ENCODE measurements around the gene PDZD8. TPM values are rescaled to one million over a fixed set of nuclear protein-coding genes. Genes with fewer than 3 reads are reported as not detected.

PDZD8 gene
- polyA plus RNA-seq, 1 donor from 2014 or later = 16.3 TPM

- Histone ChIP-seq H3F3A (ENCODE audit: insufficient read depth, low read length, poor library complexity, severe bottlenecking) (no peaks in the 10 kb centered on the region), H3K9ac (ENCODE audit: low read length) (no peak overlapping the region), H3K27ac (ENCODE audit: low read length) (no peak overlapping the region), H3K9me3 (ENCODE audit: low read length) (no peaks in the 10 kb centered on the region), H3K9me2 (ENCODE audit: insufficient read depth, low read length) (no peaks in the 10 kb centered on the region), H3K4me3 (ENCODE audit: low read length) (no peak overlapping the region), H3K4me2 (ENCODE audit: low read length) (no peak overlapping the region), H3K79me2 (replicated peaks; ENCODE audit: insufficient read depth, low read length) (peaks cover 73% of the 10 kb centered on the region), H2AFZ (ENCODE audit: low read depth, low read length) (no peak overlapping the region), H3K27me3 (ENCODE audit: insufficient read depth, low read depth, low read length) (no peaks in the 10 kb centered on the region), H3K36me3 (ENCODE audit: insufficient read depth, low read length) (no peaks in the 10 kb centered on the region), H4K20me1 (ENCODE audit: insufficient read depth) (no peaks in the 10 kb centered on the region)
- TF ChIP-seq EZH2 (IDR thresholded peaks at IDR 0.05; ENCODE audit: borderline replicate concordance, insufficient read depth, low read length, poor library complexity, severe bottlenecking) (no peak), MXI1 (conservative IDR thresholded peaks at IDR 0.05; ENCODE audit: poor library complexity, severe bottlenecking) (no peak), REST (IDR thresholded peaks at IDR 0.05; ENCODE audit: borderline replicate concordance) (no peak), POLR2AphosphoS5 (IDR thresholded peaks at IDR 0.05) (no peak), EP300 (conservative IDR thresholded peaks at IDR 0.05; ENCODE audit: poor library complexity, severe bottlenecking) (no peak), TAF1 (IDR thresholded peaks at IDR 0.05; ENCODE audit: low read depth) (no peak), RAD21 (conservative IDR thresholded peaks at IDR 0.05) (no peak), SMC3 (conservative IDR thresholded peaks at IDR 0.05; ENCODE audit: poor library complexity) (no peak)
- TF ChIP-seq, protein P1, sequence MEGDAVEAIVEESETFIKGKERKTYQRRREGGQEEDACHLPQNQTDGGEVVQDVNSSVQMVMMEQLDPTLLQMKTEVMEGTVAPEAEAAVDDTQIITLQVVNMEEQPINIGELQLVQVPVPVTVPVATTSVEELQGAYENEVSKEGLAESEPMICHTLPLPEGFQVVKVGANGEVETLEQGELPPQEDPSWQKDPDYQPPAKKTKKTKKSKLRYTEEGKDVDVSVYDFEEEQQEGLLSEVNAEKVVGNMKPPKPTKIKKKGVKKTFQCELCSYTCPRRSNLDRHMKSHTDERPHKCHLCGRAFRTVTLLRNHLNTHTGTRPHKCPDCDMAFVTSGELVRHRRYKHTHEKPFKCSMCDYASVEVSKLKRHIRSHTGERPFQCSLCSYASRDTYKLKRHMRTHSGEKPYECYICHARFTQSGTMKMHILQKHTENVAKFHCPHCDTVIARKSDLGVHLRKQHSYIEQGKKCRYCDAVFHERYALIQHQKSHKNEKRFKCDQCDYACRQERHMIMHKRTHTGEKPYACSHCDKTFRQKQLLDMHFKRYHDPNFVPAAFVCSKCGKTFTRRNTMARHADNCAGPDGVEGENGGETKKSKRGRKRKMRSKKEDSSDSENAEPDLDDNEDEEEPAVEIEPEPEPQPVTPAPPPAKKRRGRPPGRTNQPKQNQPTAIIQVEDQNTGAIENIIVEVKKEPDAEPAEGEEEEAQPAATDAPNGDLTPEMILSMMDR (IDR thresholded peaks at IDR 0.05; ENCODE audit: poor library complexity, severe bottlenecking) = no peak
Measured at GRCh38 chr10:117365612-117366011, 9.6 kb downstream of the PDZD8 start.

GRCh38 chr10:117364110-117364960 is 10.9 kb downstream of the PDZD8 start:
- Histone ChIP-seq H3K27ac (ENCODE audit: low read length) (no peak overlapping the region), H3K9me3 (ENCODE audit: low read length) (no peaks in the 10 kb centered on the region), H3K27me3 (ENCODE audit: insufficient read depth, low read depth, low read length) (no peaks in the 10 kb centered on the region), H3K36me3 (ENCODE audit: insufficient read depth, low read length) (no peaks in the 10 kb centered on the region), H3K9ac (ENCODE audit: low read length) (no peak overlapping the region), H3F3A (ENCODE audit: insufficient read depth, low read length, poor library complexity, severe bottlenecking) (no peaks in the 10 kb centered on the region), H3K4me2 (ENCODE audit: low read length) (no peak overlapping the region), H2AFZ (ENCODE audit: low read depth, low read length) (no peak overlapping the region), H4K20me1 (ENCODE audit: insufficient read depth) (no peaks in the 10 kb centered on the region), H3K79me2 (replicated peaks; ENCODE audit: insufficient read depth, low read length) (peaks cover 65% of the 10 kb centered on the region), H3K4me3 (ENCODE audit: low read length) (no peak overlapping the region), H3K9me2 (ENCODE audit: insufficient read depth, low read length) (no peaks in the 10 kb centered on the region)
- TF ChIP-seq TAF1 (IDR thresholded peaks at IDR 0.05; ENCODE audit: low read depth) (no peak), MXI1 (conservative IDR thresholded peaks at IDR 0.05; ENCODE audit: poor library complexity, severe bottlenecking) (no peak), REST (IDR thresholded peaks at IDR 0.05; ENCODE audit: borderline replicate concordance) (no peak), POLR2AphosphoS5 (IDR thresholded peaks at IDR 0.05) (no peak), SMC3 (conservative IDR thresholded peaks at IDR 0.05; ENCODE audit: poor library complexity) (no peak), EZH2 (IDR thresholded peaks at IDR 0.05; ENCODE audit: borderline replicate concordance, insufficient read depth, low read length, poor library complexity, severe bottlenecking) (no peak), EP300 (conservative IDR thresholded peaks at IDR 0.05; ENCODE audit: poor library complexity, severe bottlenecking) (no peak), RAD21 (conservative IDR thresholded peaks at IDR 0.05) (no peak)
- TF ChIP-seq, protein P1 (IDR thresholded peaks at IDR 0.05; ENCODE audit: poor library complexity, severe bottlenecking) = no peak
